NCI-H2196 treated with DMSO at 0.1 percent for 48 hours (cell line): Measurements from ENCODE around the gene KCNJ13.

Source experiments
- DNase-seq: peaks from one replicate; lab custom pipeline; 2025; ENCODE audit not compliant: unreplicated experiment; lab: John Stamatoyannopoulos, UW

Gene KCNJ13

DNA sequence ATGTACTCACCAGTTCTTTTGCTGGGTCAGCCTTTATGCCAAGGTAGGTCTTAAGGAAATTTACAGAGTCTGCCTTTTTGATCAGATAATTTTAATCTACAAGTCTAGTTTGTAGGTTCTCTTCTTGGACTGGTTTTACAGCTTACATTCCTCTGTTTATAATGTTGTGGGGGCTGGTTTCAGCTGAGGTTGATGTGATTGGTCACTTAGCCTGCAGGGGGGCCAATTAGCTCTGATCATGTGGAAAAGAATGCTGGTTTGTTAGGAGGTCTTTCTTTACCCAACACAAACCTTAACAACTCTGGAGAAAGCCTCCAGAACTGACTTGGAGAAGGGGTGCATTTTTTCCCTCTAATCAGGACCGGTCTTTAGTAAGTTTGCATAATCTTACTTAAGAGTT lies at the start of gene KCNJ13:
KCNJ13 (minus strand) TSS at position 131 of the 400 bp plus-strand sequence. CDS start 5,203 bp downstream, outside the sequence.
- no peak for DNase-seq

DNA sequence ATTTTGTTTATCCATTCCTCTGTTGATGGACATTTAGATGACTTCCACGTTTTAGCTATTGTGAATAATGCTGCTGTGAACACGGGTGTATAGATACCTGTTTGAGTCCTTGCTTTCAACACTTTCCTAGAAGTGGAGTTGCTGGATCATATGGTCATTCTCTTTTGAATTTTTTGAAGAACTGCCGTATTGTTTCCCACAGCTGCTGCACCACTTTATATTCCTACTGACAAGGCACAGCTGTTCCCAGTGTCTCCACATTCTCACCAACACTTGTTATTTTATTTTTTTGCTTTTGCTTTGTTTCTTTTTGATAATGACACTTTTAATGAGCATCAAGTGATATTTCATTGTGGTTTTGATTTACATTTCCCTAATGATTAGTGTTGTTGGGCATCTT lies 41.4 kb upstream of the KCNJ13 start:
- DNase-seq: no peak

DNA sequence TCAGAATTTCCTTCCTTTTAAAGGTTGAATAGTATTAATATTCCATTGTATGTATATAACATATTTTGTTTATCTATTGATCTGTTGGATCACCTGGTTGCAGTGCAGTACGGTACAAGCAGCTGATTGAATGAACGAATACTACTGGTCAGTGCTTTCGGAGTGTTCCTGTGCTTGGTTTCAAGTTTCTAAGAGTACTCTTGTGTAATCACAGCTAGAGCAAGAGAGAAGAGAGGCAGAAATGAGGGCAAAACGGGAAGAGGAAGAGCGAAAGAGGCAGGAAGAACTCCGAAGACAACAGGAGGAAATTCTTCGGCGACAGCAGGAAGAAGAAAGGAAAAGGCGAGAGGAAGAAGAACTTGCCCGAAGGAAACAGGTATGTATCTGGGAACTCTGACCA lies 40.3 kb upstream of the KCNJ13 start:
- DNase-seq: no peak

DNA sequence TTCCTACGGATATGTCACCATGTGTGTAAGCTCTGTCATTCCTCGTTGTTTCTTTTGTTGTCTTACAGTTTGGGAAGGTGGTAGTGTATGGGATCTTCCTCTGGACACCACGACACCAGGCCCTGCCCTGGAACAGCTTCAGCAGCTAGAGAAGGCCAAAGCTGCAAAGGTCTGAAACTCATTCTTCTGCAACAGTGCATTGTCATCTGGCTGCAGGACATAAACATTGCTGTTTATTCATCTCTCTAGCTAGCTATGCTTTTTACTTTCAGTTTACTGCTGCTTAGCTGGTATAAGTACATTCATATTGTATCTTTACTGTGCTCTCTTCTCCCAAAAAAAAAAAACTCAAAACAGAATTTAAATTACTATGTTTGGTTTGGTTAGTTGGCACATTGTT lies 39.2 kb upstream of the KCNJ13 start:
- DNase-seq: no peak

DNA sequence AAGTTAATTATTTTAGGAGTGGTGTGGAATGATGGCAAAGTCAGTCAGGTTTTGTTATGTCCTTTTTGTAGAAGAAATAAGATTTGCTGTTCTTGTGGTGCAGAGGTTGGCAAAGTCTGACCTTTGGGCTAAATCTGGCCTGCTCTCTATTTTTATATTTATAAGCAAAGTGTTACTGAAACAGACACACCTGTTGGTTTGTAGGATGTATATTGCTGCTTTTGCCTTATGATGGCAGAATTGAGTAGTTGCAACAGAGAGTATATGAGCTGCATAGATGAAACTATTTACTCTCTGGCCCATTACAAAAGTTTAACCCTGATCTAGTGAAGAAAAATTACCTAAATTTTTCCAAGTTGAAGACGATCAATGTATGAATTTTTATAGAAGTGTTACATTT lies 34.1 kb upstream of the KCNJ13 start:
- DNase-seq: no peak

DNA sequence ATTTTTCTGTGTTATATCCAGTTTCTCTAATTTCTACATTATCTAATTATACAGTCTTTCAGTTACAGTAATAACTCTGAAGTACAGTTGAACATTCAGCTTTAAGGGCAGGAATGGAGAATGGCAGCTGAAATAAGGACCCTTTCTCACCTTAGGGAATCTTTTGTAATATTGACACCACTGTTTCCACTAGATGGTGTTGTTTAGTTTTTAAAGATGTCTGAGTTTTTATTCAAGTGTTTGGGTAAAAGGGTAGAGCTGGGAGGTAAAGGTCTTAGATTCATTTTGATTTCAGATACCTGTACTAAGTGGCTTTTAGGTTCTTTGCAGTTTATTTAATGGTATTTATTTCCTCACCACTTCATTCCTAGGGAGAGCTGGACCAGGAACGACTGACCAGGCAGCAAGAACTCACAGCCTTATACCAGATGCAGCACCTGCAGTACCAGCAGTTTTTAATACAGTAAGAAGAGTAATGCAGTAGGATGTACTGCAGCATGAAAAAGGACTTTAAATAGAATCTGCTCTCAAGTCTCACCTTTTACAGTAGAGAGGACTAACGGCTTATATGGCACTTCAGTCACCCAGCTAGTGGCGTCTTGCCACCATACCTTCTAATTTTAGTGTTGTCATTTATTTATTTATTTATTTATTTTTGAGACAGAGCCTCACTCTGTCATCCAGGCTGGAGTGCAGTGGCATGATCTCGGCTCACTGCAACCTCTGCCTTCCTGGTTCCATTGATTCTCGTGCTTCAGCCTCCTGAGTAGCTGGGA lies 33.2 kb upstream of the KCNJ13 start:
- no peak for DNase-seq

DNA sequence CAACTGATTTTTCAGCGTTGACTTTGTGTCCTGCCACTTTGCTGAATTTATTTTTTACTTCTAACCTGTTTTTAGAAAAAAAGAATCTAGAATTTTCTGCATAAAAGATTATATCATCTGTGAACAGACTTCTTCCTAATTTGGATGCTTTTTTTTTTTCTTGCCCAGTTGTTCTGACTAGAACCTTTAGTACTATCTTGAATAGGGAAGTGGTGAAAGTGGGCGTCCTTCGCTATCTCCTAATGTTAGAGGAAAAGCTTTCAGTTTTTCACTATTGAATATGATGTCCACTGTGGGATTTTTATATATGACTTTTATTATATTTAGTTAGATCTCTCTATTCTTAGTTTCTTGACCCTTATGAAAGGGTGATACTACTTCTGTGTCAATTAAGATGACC lies 25.7 kb upstream of the KCNJ13 start:
- no peak for DNase-seq

DNA sequence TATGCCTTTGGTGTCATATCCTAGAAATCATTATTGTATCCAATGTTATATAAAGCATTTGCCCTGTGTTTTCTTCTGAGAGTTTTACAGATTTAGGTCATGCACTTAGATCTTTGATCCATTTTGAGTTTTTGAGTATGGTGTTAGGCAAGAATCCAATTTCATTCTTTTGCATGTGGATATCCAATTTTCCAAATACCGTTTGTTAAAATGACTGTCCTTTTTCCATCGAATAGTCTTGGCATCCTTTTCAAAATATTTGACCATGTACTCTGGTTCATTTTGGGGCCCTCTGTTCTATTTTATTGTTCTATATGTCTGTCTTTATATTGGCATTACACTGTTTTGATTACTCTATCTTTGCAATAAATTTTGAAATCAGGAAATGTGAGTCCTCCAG lies 23.8 kb upstream of the KCNJ13 start:
- DNase-seq: no peak

DNA sequence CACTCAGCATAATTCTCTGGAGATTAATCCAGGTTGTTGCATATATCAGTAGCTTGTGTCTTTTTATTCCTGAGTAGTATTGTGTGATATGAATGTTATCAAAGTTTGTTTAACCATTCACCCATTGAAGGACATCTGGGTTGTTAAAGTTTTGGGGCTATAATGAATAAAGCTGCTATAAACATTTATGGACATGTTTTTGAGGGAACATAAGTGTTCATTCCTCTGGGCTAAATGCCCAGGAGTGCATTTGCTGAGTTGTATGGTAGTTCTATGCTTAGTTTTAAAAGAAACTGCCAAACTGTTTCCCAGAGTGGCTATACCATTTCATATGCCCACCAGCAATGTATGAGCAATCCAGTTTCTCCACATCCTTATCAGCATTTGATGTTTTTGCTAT lies 21.8 kb upstream of the KCNJ13 start:
- DNase-seq: no peak

DNA sequence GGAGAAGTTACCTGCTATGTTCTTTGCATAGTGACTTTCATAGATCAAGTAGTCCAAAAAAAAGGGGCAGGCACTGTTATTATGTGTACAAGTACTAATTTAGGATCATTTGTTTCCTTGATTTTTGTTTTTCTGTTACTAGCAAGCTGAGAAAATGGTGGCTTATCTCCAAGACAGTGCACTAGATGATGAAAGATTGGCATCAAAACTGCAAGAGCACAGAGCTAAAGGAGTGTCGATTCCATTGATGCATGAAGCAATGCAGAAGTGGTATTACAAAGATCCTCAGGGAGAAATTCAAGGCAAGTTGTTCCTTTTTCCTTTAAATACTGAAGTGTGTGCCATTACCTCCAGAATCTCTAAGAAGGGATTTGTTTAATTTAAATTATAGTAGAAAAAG lies 19.6 kb upstream of the KCNJ13 start:
- no peak for DNase-seq

DNA sequence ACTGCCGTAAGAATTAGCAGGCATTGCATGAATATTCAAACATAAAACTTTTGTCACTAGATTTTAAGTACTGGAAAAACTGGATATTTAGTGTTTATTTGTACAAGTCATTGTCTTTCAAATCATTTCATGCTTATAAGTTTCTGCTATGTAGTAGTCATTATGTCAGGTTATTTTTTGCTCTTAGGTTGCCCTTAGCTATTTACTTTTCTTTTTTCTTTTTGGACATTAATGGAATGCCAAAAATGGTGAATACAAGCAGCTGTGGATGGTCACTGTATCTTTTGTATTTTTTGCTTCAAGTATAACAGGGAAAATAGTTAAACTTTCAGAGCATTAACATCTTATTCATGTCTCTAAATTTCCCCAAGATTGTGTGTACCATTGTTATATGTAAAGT lies 18.6 kb upstream of the KCNJ13 start:
- no peak for DNase-seq

DNA sequence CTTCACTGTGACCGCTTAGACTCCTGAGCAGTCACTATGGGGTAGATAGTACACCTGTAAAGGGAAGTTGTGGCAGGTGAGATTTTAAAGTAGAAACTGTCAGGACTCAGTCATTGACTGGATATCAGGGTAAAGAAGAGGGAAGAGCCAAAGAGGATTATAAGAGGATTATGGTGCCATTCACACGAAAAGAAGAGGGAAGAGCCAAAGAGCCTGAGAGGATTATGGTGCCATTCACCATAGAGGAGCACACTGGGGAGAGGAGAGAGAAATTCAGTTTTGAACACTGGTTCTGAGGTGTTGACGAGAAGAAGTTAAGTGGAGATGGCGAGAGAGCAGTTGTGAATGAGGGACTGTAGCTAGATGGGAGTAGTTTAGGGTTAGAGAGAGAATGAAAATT lies 16.9 kb upstream of the KCNJ13 start:
- DNase-seq: no peak

DNA sequence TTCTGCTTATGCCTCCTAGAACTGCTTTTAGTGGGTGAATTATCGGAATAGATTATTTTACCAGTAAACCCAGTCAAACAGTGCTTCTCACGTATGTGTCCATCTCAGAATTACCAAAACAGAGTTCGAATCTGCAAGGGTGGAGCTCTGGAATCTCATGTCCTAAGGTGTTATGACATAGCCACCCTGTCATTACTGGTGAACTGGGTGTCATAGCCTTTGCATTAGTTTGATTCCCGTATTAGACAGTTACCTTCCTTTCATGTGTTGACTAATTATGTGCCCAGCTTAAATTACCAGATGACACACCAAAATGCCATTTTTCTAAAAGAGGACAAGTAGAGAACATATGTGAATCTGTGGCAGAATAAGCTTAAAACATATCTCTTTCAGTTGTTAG lies 15.2 kb upstream of the KCNJ13 start:
- no peak for DNase-seq

DNA sequence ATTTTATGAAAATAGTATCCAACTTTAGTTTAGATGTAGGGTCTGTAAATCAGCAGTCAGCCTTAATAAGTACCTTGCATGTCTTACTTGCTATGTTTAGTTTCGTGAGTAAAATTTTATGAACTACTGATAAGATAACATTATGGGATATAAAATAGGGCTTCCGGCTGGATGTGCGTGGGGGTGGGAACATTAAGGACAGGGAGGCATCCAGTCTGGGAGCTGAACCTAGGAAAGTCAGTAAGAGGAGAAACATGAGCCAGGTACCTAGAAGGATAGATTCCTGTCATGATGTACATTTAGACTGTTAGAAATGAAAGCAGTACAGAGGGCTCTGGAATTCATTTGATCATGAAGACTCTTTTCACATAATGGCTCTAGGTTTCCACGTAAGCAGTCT lies 12.7 kb upstream of the KCNJ13 start:
- DNase-seq: no peak

DNA sequence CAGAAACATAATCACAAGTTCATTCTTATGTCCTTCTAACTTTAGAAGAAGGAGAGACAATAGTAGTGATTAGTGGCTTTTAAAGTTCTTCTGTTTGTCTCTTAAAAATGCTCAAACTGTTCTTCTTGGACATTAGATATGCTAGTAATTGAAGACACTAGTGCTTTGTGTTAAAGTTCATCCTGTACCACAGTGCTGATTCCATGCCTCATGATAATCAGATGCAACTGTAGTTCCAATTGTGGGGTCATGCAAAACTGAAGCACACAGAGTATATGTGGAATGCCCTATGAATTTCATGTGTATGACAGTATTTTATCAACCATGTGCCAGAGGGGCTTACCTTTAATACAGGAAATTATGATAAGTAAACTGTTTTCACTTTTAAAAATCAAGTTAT lies 11.4 kb upstream of the KCNJ13 start:
- DNase-seq: no peak

DNA sequence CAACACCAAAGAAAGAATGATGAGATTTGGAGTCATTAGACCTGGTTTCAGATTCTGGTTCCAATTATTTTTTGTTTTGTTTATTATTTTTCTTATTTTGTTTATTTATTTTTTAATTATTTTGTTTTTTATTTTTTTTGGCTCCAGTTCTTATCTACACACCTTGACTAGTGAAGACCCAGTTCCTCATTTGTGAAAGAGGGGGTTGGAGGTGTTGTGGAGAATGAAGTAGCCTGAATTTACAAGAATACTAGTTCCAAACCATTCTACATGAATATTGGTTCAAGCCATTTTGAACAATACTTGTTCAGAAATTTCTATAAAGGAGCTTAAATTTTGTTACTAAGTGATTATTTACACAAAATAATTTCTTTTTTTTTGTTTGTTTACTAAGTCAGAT lies 6.9 kb upstream of the KCNJ13 start:
- no peak for DNase-seq

DNA sequence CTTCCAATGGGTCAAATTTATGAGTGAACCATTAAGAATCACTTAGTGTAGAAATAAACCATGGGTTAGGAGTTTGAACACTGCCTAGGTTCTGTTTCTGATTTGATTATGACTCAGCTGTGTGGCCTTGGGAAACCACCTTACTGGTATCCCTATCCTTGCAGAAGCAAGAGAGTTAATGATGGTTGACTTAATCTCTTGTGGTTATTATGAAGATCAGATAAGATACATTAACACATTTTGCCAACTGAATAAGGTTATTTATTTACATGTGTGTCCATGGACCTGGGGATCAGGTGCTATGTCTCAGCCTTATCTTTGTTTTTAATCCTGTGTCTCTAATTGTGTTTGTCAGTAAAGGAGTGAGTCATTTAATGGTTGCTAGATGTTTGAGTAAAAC lies 5.4 kb upstream of the KCNJ13 start:
- DNase-seq: peak; percentile 36

DNA sequence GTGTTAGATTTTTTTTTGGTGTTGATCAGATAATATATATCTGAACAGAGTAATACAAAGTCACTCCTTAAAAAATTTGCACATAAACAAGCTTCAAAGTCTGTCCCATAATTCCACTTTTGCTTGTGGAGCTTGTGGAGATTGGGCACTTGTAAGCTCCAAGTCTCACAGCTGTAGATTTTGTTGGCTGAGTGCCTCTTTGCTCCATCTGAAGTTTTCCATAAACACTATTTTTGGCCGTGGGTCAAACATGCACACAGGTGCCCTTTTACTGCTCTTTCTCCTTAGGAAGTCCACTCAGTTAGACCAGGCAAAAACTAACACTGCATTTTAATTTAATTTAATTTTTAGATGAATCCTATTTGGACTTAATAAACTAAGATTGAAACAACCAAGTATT lies 3.6 kb upstream of the KCNJ13 start:
- no peak for DNase-seq

DNA sequence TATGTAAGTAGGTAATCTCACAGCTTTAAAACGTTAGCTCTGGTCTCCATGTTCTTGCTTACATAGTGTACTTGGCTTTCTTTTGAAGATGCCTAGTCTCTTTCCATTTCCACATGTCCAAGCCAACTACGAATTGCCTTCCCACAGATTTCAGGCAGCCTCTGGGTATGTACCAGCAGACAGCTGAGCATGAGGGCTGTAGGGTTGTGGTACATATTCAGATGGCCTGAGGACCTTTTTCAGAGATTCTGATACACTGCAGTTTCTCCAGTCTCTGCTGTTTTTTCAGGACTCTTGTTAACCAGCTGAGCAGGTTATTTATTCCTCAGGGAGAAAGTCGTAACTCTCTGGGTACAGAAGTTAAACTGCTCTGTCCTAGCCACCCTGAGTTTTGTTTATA lies 3.1 kb upstream of the KCNJ13 start:
- DNase-seq: no peak

DNA sequence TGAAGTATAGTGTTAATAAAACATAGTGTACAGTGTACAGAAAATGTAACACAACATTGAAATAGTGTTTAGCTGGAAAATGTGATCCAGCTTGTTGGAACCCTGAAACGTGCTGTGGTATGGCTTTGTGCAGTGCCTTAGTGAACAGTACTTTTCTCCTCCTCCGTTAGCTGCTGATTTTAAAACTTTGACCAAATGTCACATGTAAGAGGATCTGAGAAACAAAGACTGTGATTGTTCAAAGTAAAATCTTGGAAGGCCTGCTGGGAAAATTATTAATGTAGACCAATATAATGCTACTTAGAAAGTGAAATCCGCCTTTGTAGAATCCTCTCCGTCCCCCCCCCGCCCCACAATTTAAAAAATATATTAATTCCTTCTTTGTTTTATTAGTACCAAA lies 911 bp upstream of the KCNJ13 start:
- DNase-seq: no peak

DNA sequence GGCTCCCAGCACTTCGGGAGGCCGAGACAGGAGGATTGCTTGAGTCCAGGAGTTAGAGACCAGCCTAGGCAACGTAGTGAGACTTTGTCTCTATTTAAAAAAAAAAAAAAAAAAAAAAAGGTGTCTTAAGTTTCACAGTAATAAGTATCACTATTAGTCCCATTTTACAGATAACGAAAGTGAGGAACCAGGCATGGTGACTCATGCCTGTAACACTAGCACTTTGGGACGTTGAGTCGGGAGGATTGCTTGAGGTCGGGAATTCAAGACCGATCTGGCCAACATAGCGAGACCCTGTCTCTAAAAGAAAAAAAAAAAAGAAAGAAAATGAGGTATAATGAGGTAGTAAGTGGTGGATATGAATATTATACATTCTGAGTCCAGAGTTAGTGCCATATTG lies 2.5 kb downstream of the KCNJ13 start:
- DNase-seq: no peak

DNA sequence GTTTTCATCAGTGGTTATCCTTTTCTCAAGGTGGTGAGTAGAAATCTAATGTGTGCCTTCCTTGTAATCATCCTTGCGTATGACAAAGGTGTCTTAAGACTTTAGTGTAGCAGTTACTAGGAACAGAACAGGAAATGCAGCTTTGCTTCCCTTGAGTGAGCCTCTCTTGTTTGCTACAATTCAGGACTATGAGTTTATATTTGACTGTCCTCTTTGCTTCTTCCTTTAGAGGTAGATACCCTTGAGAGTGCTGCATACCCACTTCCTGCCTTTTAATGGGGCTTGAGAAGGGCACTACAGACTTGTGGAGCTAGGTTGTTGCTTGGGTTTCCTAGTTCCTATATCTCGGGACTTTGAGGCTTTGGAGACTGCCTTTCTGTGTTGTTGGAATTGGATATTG lies 3.8 kb downstream of the KCNJ13 start:
- DNase-seq: no peak

DNA sequence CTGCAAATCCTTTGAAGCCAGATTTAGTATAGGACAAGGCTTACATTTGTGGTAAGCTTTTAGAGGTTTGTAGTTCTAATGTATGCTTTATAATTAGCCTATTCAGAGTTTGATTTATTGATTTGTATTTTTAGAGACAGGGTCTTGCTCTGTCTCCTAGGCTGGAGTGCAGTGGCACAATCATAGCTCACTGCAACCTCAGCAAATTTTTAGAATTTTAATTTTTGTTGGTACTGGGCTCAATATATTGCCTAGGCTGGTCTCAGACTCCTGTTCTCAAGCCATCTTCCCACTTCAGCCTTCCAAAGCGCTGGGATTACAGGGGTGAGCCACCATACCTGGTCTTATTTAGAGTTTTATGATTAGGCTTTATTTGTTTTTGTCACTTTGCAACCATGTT lies 4.5 kb downstream of the KCNJ13 start:
- no peak for DNase-seq
